ENCODE measurements around the gene NEDD9. TPM values are rescaled to one million over a fixed set of nuclear protein-coding genes. Genes with fewer than 3 reads are reported as not detected.

NEDD9 gene
- total and polyA plus RNA-seq, 2 donors (not counting 1 experiment from before 2014, with no cell fraction given), result 38.9 to 46.2 TPM

DNA sequence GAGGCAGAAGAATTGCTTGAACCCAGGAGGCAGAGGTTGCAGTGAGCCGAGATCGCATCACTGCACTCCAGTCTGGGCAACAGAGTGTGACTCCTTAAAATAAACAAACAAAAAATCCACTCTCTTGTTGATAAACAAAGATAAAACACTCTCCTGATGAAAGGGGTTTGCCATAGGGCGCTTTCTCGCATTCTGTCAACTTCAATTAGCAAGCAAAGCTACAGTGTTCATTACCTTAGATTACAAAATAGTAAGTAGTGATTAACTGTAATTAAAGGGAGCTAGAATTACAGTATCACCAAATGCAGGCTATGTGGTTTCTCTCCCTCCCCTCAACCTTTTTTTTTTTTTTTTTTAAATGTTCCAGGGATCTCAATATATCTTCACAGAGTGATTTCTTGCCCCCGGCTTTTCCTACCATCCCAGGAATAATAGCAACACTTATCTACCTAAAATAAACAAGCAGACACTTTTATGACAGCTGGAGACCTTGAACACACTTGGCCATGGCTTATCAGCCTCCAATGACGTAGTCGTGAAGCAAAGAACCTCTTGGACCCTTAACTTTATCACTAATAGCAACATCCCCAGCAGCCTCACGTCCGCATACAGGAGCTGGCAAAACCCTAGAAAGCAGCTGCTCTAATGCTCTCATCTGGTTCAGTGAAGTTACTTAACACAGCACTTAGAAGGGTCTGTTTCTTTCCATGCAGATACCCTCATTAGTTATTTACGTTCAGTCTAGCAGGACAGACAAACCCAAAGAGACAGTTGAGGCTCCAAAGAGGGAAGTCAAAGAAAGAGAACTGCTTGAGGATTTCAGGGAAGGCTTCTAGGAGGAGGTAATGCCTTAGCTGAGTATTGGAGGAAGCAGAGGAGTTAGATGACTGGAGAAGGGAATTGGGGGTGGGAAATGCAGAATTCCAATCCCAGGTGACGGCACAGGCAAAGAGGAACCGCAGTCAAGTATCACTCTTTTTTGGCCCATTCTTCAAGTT is 37.9 kb upstream of the NEDD9 start:
- WGBS (ENCODE audit: insufficient coverage), result 96% methylated on average over 10 of the region's 12 CpGs
- H3K4me3 Mint-ChIP-seq, result no peak overlapping the region
- no peak overlapping the region for H3K27ac Mint-ChIP-seq
- H3K4me1 Mint-ChIP-seq, result peaks cover 20% of the 10 kb centered on the region
- H3K27me3 Mint-ChIP-seq, result no peaks in the 10 kb centered on the region
- Histone ChIP-seq H3K79me2 (ENCODE audit: control insufficient read depth, insufficient read depth, low read length) (peaks cover 90% of the 10 kb centered on the region), H4K20me1 (ENCODE audit: control insufficient read depth, insufficient read depth, low read length, poor library complexity, severe bottlenecking) (peaks cover 4% of the 10 kb centered on the region), H3K4me2 (replicated peaks; ENCODE audit: low read depth, low read length, poor library complexity, severe bottlenecking) (no peak overlapping the region), H3K27ac (ENCODE audit: low read length in 2 of 2) (no peak overlapping the region), H3K36me3 (replicated peaks in 1 of 2; ENCODE audit: control extremely low read depth in 1 of 2, control insufficient read depth in 1 of 2, extremely low read depth in 1 of 2, insufficient read depth in 2 of 2, low read length in 1 of 2) (peaks cover 19 to 35% of the 10 kb centered on the region in 2 experiments), H3K4me1 (ENCODE audit: control insufficient read depth in 2 of 2, insufficient read depth in 2 of 2, low read length in 2 of 2) (peaks cover under 1 to 5% of the 10 kb centered on the region in 2 donors), H3K27me3 (replicated peaks in 1 of 4; ENCODE audit: control extremely low read depth in 1 of 4, control insufficient read depth in 3 of 4, insufficient read depth in 4 of 4, low read length in 3 of 4) (no peaks in the 10 kb centered on the region), H3K9me3 (ENCODE audit: control extremely low read depth in 1 of 3, control insufficient read depth in 2 of 3, insufficient read depth in 1 of 3, low read length in 2 of 3) (no peaks in the 10 kb centered on the region), H3K9ac (ENCODE audit: low read length) (no peak overlapping the region), H3K4me3 (ENCODE audit: control extremely low read depth in 1 of 5, extremely low read depth in 1 of 5, insufficient read depth in 1 of 5, low read depth in 2 of 5, low read length in 4 of 5) (no peak overlapping the region), H2AFZ (ENCODE audit: insufficient read depth, low read depth, low read length, poor library complexity, severe bottlenecking) (no peak overlapping the region)
- no peaks in the 10 kb centered on the region for H3K9me3 Mint-ChIP-seq (ENCODE audit: insufficient read depth)
- TF ChIP-seq, protein P1, sequence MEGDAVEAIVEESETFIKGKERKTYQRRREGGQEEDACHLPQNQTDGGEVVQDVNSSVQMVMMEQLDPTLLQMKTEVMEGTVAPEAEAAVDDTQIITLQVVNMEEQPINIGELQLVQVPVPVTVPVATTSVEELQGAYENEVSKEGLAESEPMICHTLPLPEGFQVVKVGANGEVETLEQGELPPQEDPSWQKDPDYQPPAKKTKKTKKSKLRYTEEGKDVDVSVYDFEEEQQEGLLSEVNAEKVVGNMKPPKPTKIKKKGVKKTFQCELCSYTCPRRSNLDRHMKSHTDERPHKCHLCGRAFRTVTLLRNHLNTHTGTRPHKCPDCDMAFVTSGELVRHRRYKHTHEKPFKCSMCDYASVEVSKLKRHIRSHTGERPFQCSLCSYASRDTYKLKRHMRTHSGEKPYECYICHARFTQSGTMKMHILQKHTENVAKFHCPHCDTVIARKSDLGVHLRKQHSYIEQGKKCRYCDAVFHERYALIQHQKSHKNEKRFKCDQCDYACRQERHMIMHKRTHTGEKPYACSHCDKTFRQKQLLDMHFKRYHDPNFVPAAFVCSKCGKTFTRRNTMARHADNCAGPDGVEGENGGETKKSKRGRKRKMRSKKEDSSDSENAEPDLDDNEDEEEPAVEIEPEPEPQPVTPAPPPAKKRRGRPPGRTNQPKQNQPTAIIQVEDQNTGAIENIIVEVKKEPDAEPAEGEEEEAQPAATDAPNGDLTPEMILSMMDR (IDR thresholded peaks at IDR 0.05), result no peak
- TF ChIP-seq EZH2 (IDR thresholded peaks at IDR 0.05; ENCODE audit: borderline replicate concordance, insufficient read depth, low read depth, low read length, poor library complexity, severe bottlenecking), result no peak
- ChIA-PET CTCF (interaction anchor here (0.6 to 0.7 kb wide), 2 partner anchors 96 to 195 kb away, joined by 3 to 5 read pairs; no protein-coding TSS in a partner anchor), POLR2A (interaction anchor here (0.7 kb wide), 1 partner anchor 13 kb away, joined by 5 read pairs; no protein-coding TSS in a partner anchor)
- ATAC-seq (ENCODE audit: low read depth) (no peak), DNase-seq (no peak)
- intact Hi-C loops (cut with micrococcal nuclease), result no loop called here

DNA sequence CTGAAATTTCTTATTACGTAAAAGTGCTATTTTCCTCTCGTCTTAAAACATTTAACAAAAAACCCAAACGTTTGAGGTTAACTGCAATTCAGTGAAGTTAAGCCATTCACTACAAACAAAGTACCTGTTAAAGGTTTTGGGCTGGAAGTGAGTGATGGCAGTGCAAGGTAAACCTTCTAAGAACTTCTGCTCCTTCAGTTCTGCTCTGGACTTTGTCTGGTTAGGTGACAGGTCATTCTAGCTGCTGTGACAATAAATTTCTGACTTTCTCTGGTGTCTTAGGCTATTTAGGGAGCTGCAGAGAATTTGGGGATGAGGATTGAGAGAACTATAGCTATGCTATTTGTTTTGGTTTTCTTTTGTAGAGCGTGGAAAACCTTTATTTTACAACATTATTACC is 36.5 kb upstream of the NEDD9 start:
- peaks cover 7% of the 10 kb centered on the region for H4K20me1 ChIP-seq (ENCODE audit: control insufficient read depth, insufficient read depth, low read length, poor library complexity, severe bottlenecking)
- peaks cover 12% of the 10 kb centered on the region for H3K4me1 Mint-ChIP-seq

More for the DNA sequence above, 36.5 kb upstream of the NEDD9 start:
- Histone ChIP-seq H3K9ac (ENCODE audit: low read length) (no peak overlapping the region), H3K36me3 (replicated peaks in 1 of 2; ENCODE audit: control extremely low read depth in 1 of 2, control insufficient read depth in 1 of 2, extremely low read depth in 1 of 2, insufficient read depth in 2 of 2, low read length in 1 of 2) (peaks cover 16 to 35% of the 10 kb centered on the region in 2 experiments), H3K9me3 (ENCODE audit: control extremely low read depth in 1 of 3, control insufficient read depth in 2 of 3, insufficient read depth in 1 of 3, low read length in 2 of 3) (no peaks in the 10 kb centered on the region), H3K27ac (ENCODE audit: low read length in 2 of 2) (no peak overlapping the region), H3K79me2 (ENCODE audit: control insufficient read depth, insufficient read depth, low read length) (peaks cover 80% of the 10 kb centered on the region), H3K4me3 (ENCODE audit: control extremely low read depth in 1 of 5, extremely low read depth in 1 of 5, insufficient read depth in 1 of 5, low read depth in 2 of 5, low read length in 4 of 5) (no peak overlapping the region), H3K27me3 (replicated peaks in 1 of 4; ENCODE audit: control extremely low read depth in 1 of 4, control insufficient read depth in 3 of 4, insufficient read depth in 4 of 4, low read length in 3 of 4) (no peaks in the 10 kb centered on the region), H3K4me1 (ENCODE audit: control insufficient read depth in 2 of 2, insufficient read depth in 2 of 2, low read length in 2 of 2) (no peaks in the 10 kb centered on the region), H3K4me2 (replicated peaks; ENCODE audit: low read depth, low read length, poor library complexity, severe bottlenecking) (no peak overlapping the region), H2AFZ (ENCODE audit: insufficient read depth, low read depth, low read length, poor library complexity, severe bottlenecking) (no peak overlapping the region)
- intact Hi-C loops (cut with micrococcal nuclease), result no loop called here
- H3K4me3 Mint-ChIP-seq, result no peak overlapping the region
- no peak for TF ChIP-seq EZH2 (IDR thresholded peaks at IDR 0.05; ENCODE audit: borderline replicate concordance, insufficient read depth, low read depth, low read length, poor library complexity, severe bottlenecking)
- no peak overlapping the region for H3K27ac Mint-ChIP-seq
- CTCF ChIA-PET, result interaction anchor here (1.3 kb wide), 1 partner anchor 10 kb away, joined by 3 read pairs; no protein-coding TSS in a partner anchor
- H3K9me3 Mint-ChIP-seq (ENCODE audit: insufficient read depth), result no peaks in the 10 kb centered on the region
- DNase-seq (no peak), ATAC-seq (ENCODE audit: low read depth) (no peak)
- WGBS (ENCODE audit: insufficient coverage), result no CpG with 5 or more reads among the region's 4 CpGs
- POLR2A ChIA-PET, result no interaction called here
- no peaks in the 10 kb centered on the region for H3K27me3 Mint-ChIP-seq

Data from B cell (primary cell).